Putamen (tissue), 1 donor: ENCODE data around the gene AP1B1.

ENCODE experiments used
- DNase-seq: peaks from one replicate; pipeline ENCODE4 v3.0.0-alpha.2; 2016; ENCODE audit warnings: low spot score

Gene AP1B1

GRCh38 chr22:29331658-29332300 is 56.6 kb downstream of the AP1B1 start:
- DNase-seq = no peak

GRCh38 chr22:29331213-29331612 is 57.2 kb downstream of the AP1B1 start:
- DNase-seq = no peak

GRCh38 chr22:29330753-29331152 is 57.6 kb downstream of the AP1B1 start:
- no peak for DNase-seq

GRCh38 chr22:29330291-29330690 is 58.1 kb downstream of the AP1B1 start:
- no peak for DNase-seq

- no peak for DNase-seq
Observed at GRCh38 chr22:29329581-29329980, 58.8 kb downstream of the AP1B1 start.

GRCh38 chr22:29328566-29329500 is 59.5 kb downstream of the AP1B1 start:
- no peak for DNase-seq

- no peak for DNase-seq
Observed at GRCh38 chr22:29328055-29328454, 60.3 kb downstream of the AP1B1 start.

- DNase-seq = no peak
Observed at GRCh38 chr22:29327089-29327764, 61.1 kb downstream of the AP1B1 start.

- no peak for DNase-seq
Observed at GRCh38 chr22:29326481-29326880, 61.9 kb downstream of the AP1B1 start.

- no peak for DNase-seq
Observed at GRCh38 chr22:29325785-29326315, 62.5 kb downstream of the AP1B1 start.

- DNase-seq = no peak
Observed at GRCh38 chr22:29325356-29325755, 63.0 kb downstream of the AP1B1 start.

GRCh38 chr22:29323641-29324040 is 64.7 kb downstream of the AP1B1 start:
- no peak for DNase-seq

GRCh38 chr22:29320546-29320945 is 67.8 kb downstream of the AP1B1 start:
- no peak for DNase-seq

- no peak for DNase-seq
Observed at GRCh38 chr22:29319072-29319471, 69.3 kb downstream of the AP1B1 start.

GRCh38 chr22:29317827-29318454 is 70.4 kb downstream of the AP1B1 start:
- no peak for DNase-seq

GRCh38 chr22:29316141-29316828 is 72.1 kb downstream of the AP1B1 start:
- DNase-seq = no peak

GRCh38 chr22:29315286-29316140 is 72.9 kb downstream of the AP1B1 start, which contains the start of gene RASL10A:
Gene RASL10A (minus strand): TSS chr22:29315697. CDS start chr22:29315246, 451 bp downstream.
- DNase-seq = no peak

- no peak for DNase-seq
Observed at GRCh38 chr22:29314537-29315285, 73.7 kb downstream of the AP1B1 start.
